Cardiac muscle cell (in vitro differentiated cells and primary cell): ENCODE results near the gene OVOL3. TPM values are rescaled to one million over a fixed set of nuclear protein-coding genes. Genes with fewer than 3 reads are reported as not detected.
"Not testable (repeated sequence)": the region's sequence is repeated elsewhere in the genome, so short reads cannot be mapped to it uniquely, and the experiment has no call there.

Source experiments
- DNase-seq, 2 donors: peaks; one replicate each; pipeline versions ENCODE4 v3.0.0 to v3.0.0-alpha.2; 2010 to 2017; ENCODE audit warnings: low read depth in 1 of 2, low spot score in 1 of 2
- H3K27ac ChIP-seq: fragments of 200-600 bp; sonication (generic); 2 replicates; pipeline ENCODE4 v1.5.1; 2016
- H3K27me3 ChIP-seq: fragments of 200-600 bp; sonication (generic); 2 replicates; pipeline ENCODE4 v1.6.0; 2016; ENCODE audit warnings: control low read depth
- H3K36me3 ChIP-seq: fragments of 200-600 bp; sonication (generic); 2 replicates; pipeline ENCODE4 v1.5.1; 2016; ENCODE audit warnings: control low read depth
- H3K4me1 ChIP-seq: fragments of 200-600 bp; sonication (generic); 2 replicates; pipeline ENCODE4 v1.8.1; 2017; ENCODE audit warnings: low read depth, mild to moderate bottlenecking, mixed run types
- H3K4me3 ChIP-seq: fragments of 200-600 bp; sonication (generic); 2 replicates; pipeline ENCODE4 v1.5.1; 2016; ENCODE audit warnings: mild to moderate bottlenecking
- H3K9me3 ChIP-seq: fragments of 200-600 bp; sonication (generic); 2 replicates; pipeline ENCODE4 v1.5.1; 2017; ENCODE audit warnings: low read depth, mild to moderate bottlenecking, control low read depth
- CTCF ChIP-seq: IDR thresholded peaks from 2 replicates; pipeline ENCODE4 v1.5.1; 2012; ENCODE audit warnings: low read depth, mild to moderate bottlenecking, low read length
- polyA plus RNA-seq: library from polyadenylated mRNA; unstranded; fragments of >200 nt; fragmentation: Nextera tagmentation; extraction: Ambion mirVana; gene quantifications from 2 replicates; pipeline ENCODE4 v1.2.1, GENCODE V29; 2016
- total RNA-seq: library from RNA; depleted of rRNA; stranded (reverse); fragments of >200 nt; gene quantifications from 2 replicates; pipeline ENCODE4 v1.2.3, GENCODE V29; 2016

OVOL3 gene
- total RNA-seq (not detected in 2 replicates), polyA plus RNA-seq (0.36 TPM in 1 of 2 replicates, not detected in the other)

DNA sequence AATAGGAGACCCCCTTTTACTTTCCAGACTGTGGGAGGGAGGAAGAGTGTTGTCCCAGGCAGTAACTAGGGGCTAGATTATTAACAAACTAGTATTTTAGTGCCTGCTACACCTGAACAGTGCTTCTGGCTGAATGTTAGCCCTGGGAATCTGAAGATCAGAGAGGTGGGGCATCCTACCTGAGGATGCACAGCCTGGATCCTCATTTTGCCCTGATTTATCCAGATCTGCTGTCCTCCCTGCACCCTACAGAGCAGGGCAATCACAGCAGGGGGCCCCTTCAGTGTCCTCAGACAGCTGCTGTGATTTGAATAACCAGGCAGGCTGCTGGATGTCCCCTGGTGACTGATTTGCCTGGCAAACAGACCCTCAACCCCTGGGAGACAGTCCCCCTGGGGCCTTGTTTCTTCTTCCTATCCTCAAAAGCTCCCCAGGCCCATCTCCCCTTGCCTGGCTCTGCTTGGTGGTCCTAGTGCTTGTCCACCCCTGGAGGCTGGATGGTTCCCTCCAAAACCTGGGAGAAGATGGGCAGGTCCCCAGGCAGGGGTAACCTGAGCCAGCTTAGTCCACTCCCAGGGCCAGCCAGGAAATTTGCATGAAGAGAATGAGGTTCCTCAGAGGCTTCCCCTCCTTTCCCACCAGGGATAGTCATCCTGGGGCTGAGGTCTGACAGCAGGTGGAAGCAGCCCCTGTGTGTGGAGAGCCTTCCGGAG lies at the start of gene OVOL3:
Gene OVOL3, plus strand, starts transcription at position 657 of the 713 bp plus-strand sequence. CDS start 60 bp downstream, outside the sequence.
- Histone ChIP-seq H3K27me3 (no peaks in the 10 kb centered on the region), H3K36me3 (peaks cover 7% of the 10 kb centered on the region), H3K9me3 (no peaks in the 10 kb centered on the region), H3K4me3 (no peak within 1 kb of the TSS), H3K4me1 (no peaks in the 10 kb centered on the region), H3K27ac (no peak within 1 kb of the TSS)
- no peak for DNase-seq
- TF ChIP-seq CTCF: no peak

- H3K27me3 ChIP-seq: no peaks in the 10 kb centered on the region
- no peak overlapping the region for H3K27ac ChIP-seq
- H3K36me3 ChIP-seq: no peaks in the 10 kb centered on the region
- TF ChIP-seq CTCF: no peak
- DNase-seq: no peak
- H3K4me1 ChIP-seq: no peaks in the 10 kb centered on the region
- H3K9me3 ChIP-seq: no peaks in the 10 kb centered on the region
- H3K4me3 ChIP-seq: no peak overlapping the region
Observed at GRCh38 chr19:36061367-36061766, 49.6 kb upstream of the OVOL3 start.

GRCh38 chr19:36064826-36065225 lies 46.1 kb upstream of the OVOL3 start:
- H3K4me1 ChIP-seq: no peaks in the 10 kb centered on the region
- TF ChIP-seq CTCF: no peak

GRCh38 chr19:36067681-36068080 lies 43.3 kb upstream of the OVOL3 start:
- Histone ChIP-seq H3K4me3 (no peak overlapping the region), H3K9me3 (no peaks in the 10 kb centered on the region), H3K36me3 (no peaks in the 10 kb centered on the region), H3K27ac (no peak overlapping the region), H3K4me1 (peaks cover 5% of the 10 kb centered on the region), H3K27me3 (no peaks in the 10 kb centered on the region)
- TF ChIP-seq CTCF: no peak
- no peak for DNase-seq

More at GRCh38 chr19:36064826-36065225, 46.1 kb upstream of the OVOL3 start:
- no peak for DNase-seq
- no peaks in the 10 kb centered on the region for H3K36me3 ChIP-seq
- no peaks in the 10 kb centered on the region for H3K9me3 ChIP-seq
- H3K27ac ChIP-seq: no peak overlapping the region
- H3K27me3 ChIP-seq: no peaks in the 10 kb centered on the region
- no peak overlapping the region for H3K4me3 ChIP-seq

GRCh38 chr19:36068810-36069499 lies 42.0 kb upstream of the OVOL3 start:
- not testable (repeated sequence) for H3K27ac ChIP-seq, H3K9me3 ChIP-seq, H3K36me3 ChIP-seq, H3K4me3 ChIP-seq, H3K27me3 ChIP-seq, H3K4me1 ChIP-seq, DNase-seq

DNA sequence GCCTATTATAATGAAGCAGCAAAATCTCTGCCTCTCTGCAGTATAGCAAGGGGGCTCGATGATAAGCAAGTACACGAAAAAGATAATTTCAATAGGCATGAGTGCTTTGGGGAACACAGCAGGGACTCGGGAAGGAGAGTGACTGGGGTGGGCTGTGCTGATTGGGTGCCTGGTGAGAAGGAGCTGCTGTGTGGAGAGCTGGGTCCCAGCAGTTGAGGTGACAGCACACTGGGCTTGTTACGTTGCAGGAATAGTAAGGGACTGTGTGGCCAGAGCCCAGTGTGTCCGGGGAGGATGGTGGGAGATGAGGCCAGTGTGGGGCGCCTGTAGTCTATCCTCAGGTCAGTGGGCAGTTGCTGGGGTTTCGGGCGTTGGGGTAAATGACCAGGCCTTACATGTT lies 38.9 kb upstream of the OVOL3 start:
- Histone ChIP-seq H3K4me1 (peaks cover 5% of the 10 kb centered on the region), H3K27me3 (no peaks in the 10 kb centered on the region), H3K9me3 (no peaks in the 10 kb centered on the region), H3K4me3 (no peak overlapping the region), H3K27ac (no peak overlapping the region), H3K36me3 (no peaks in the 10 kb centered on the region)
- no peak for TF ChIP-seq CTCF
- peak in 1 of 2 donors; percentile 72 for DNase-seq
